Neural crest cell (in vitro differentiated cells): ENCODE measurements around the gene CCL27. TPM values are rescaled to one million over a fixed set of nuclear protein-coding genes. Genes with fewer than 3 reads are reported as not detected.

ENCODE experiments used
- DNase-seq: peaks from one replicate; pipeline ENCODE4 v3.0.0; 2021; ENCODE audit warnings: low read depth, mixed read lengths, low spot score
- H3K27ac Mint-ChIP-seq: one replicate; pipeline ENCODE4 v1.8.0; 2021; ENCODE audit warnings: mild to moderate bottlenecking, mixed read lengths; ENCODE audit not compliant: unreplicated experiment
- H3K27me3 Mint-ChIP-seq: 2 replicates; pipeline ENCODE4 v1.8.0; 2021; ENCODE audit warnings: low read depth, mild to moderate bottlenecking, mixed read lengths
- H3K36me3 Mint-ChIP-seq: 2 replicates; pipeline ENCODE4 v1.8.0; 2021; ENCODE audit warnings: low read depth, mild to moderate bottlenecking, mixed read lengths
- H3K4me1 Mint-ChIP-seq: 2 replicates; pipeline ENCODE4 v1.8.0; 2021; ENCODE audit warnings: mixed read lengths
- H3K4me3 Mint-ChIP-seq: one replicate; pipeline ENCODE4 v1.8.0; 2021; ENCODE audit warnings: mild to moderate bottlenecking, mixed read lengths
- H3K9me3 Mint-ChIP-seq: 2 replicates; pipeline ENCODE4 v1.8.0; 2021; ENCODE audit warnings: mixed read lengths
- total RNA-seq: library from RNA; stranded (reverse); gene quantifications from 2 replicates; pipeline ENCODE4 v1.2.1, GENCODE V29; 2021
- TF ChIP-seq, protein P1 (sequence below): fragments of 200-600 bp; sonication (generic); conservative IDR thresholded peaks from 2 replicates; pipeline ENCODE4 v1.5.0; 2021; ENCODE audit warnings: antibody characterized with exemption, mild to moderate bottlenecking

The CCL27 gene
- total RNA-seq, 1 donor from 2014 or later, result 0.86 TPM

GRCh38 chr9:34701769-34702736 is 39.6 kb upstream of the CCL27 start:
- Mint-ChIP-seq H3K4me3 (peak overlapping the region; percentile 81), H3K36me3 (no peaks in the 10 kb centered on the region), H3K4me1 (peaks cover 13% of the 10 kb centered on the region), H3K9me3 (no peaks in the 10 kb centered on the region), H3K27me3 (peaks cover 30% of the 10 kb centered on the region), H3K27ac (no peak overlapping the region)
- DNase-seq, result peak; percentile 88
- TF ChIP-seq, protein P1, sequence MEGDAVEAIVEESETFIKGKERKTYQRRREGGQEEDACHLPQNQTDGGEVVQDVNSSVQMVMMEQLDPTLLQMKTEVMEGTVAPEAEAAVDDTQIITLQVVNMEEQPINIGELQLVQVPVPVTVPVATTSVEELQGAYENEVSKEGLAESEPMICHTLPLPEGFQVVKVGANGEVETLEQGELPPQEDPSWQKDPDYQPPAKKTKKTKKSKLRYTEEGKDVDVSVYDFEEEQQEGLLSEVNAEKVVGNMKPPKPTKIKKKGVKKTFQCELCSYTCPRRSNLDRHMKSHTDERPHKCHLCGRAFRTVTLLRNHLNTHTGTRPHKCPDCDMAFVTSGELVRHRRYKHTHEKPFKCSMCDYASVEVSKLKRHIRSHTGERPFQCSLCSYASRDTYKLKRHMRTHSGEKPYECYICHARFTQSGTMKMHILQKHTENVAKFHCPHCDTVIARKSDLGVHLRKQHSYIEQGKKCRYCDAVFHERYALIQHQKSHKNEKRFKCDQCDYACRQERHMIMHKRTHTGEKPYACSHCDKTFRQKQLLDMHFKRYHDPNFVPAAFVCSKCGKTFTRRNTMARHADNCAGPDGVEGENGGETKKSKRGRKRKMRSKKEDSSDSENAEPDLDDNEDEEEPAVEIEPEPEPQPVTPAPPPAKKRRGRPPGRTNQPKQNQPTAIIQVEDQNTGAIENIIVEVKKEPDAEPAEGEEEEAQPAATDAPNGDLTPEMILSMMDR, result peak; percentile 100

DNA sequence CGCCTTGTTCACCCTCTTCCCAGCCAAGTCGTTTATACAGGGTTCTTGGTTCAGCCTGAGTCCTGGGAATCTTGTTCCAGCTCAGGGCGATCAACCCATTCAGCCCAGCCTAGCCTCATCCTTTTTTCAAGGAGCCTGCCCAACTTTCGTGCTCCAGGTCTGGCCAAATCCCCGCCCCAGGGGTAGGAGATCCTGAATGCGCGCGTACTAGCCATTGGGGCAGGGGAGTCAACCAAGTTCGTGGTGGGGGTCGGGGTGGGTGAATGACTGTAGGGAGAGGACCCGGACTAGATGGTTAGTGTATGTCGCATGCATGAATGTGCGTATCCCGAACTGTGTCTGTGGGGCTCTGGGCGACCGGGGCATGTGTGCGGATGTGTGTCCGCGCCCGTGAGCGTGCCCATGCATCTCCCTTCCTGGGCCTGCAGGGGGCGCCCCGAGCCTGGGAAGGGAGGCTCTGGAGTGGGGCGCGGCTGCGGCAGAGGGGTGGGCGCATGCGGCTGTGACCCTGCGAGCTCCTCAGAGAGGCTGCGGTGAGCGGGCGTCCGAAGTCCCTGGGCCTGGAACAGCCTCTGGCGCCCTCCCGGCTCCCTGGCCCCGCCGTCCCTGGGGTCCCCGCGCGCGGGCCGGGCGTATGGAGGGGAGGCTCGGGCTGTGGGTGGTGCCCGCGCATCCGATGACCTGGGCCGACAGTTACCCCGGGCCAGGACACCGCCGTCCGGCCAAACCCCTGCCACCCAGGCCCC is 38.7 kb upstream of the CCL27 start:
- Mint-ChIP-seq H3K9me3 (no peaks in the 10 kb centered on the region), H3K36me3 (no peaks in the 10 kb centered on the region), H3K27me3 (peaks cover 30% of the 10 kb centered on the region), H3K27ac (no peak overlapping the region), H3K4me1 (peaks cover 13% of the 10 kb centered on the region), H3K4me3 (peak overlapping the region; percentile 50)
- peak; percentile 84 for DNase-seq
- TF ChIP-seq, protein P1, result peak; percentile 94

- Mint-ChIP-seq H3K4me1 (no peaks in the 10 kb centered on the region), H3K4me3 (no peak overlapping the region), H3K27me3 (peaks cover 11% of the 10 kb centered on the region), H3K36me3 (no peaks in the 10 kb centered on the region), H3K27ac (no peak overlapping the region), H3K9me3 (no peaks in the 10 kb centered on the region)
- DNase-seq, result no peak
- TF ChIP-seq, protein P1, result no peak
Observed at GRCh38 chr9:34694811-34695210, 32.4 kb upstream of the CCL27 start.

DNA sequence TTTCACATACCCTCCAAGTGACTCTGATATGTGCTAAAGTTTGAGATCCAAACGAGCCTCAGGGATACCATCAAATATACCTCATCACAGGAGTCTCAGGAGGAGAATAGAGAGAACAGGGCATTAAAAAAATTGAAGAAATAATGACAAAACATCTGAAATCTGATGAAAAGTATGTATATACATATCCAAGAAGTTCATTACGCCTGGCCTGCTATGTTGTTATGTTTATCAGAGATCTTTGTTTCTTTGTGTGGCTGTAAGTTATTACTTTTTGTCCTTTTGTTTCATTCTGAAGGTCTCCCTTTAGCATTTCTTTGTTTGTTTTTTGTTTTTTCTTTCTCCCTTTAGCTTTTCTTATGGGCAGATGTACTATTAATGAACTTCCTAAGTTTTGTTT is 31.1 kb upstream of the CCL27 start:
- Mint-ChIP-seq H3K36me3 (no peaks in the 10 kb centered on the region), H3K9me3 (no peaks in the 10 kb centered on the region), H3K27me3 (peaks cover under 1% of the 10 kb centered on the region)

GRCh38 chr9:34691936-34692315 is 29.5 kb upstream of the CCL27 start:
- H3K27me3 Mint-ChIP-seq, result no peaks in the 10 kb centered on the region

More for the DNA sequence above, 31.1 kb upstream of the CCL27 start:
- TF ChIP-seq, protein P1, result no peak
- no peak for DNase-seq
- H3K4me3 Mint-ChIP-seq, result no peak overlapping the region
- H3K27ac Mint-ChIP-seq, result no peak overlapping the region
- H3K4me1 Mint-ChIP-seq, result no peaks in the 10 kb centered on the region

More at GRCh38 chr9:34691936-34692315, 29.5 kb upstream of the CCL27 start:
- TF ChIP-seq, protein P1, result no peak
- H3K9me3 Mint-ChIP-seq, result no peaks in the 10 kb centered on the region
- H3K36me3 Mint-ChIP-seq, result no peaks in the 10 kb centered on the region
- DNase-seq, result no peak
- H3K27ac Mint-ChIP-seq, result no peak overlapping the region
- H3K4me1 Mint-ChIP-seq, result peaks cover 4% of the 10 kb centered on the region
- H3K4me3 Mint-ChIP-seq, result no peak overlapping the region
